ENCODE measurements around the gene MLLT3. TPM values are rescaled to one million over a fixed set of nuclear protein-coding genes. Genes with fewer than 3 reads are reported as not detected.
A peak's percentile ranks its signal among the peaks of the same experiment; 100 is the strongest.

MLLT3 gene
- total RNA-seq, 1 experiment from 2014 or later: 24.4 TPM

DNA sequence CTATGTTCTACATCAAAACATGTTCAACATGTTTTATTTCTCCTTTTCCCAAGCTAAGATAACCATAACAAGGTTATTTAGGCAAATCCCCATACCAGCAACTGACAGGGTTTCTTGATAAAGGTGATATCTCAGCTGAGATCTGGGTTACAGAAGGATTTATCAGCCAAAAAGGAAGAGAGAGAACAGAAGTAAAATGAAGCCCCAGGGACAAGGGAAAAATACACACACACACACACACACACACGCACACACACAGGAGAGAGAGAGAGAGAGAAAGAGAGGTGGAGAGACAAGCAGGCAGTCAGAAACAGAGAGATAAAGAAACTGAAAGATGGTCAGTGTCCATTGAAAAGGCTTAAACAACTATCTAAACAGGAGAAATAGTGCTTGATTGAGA lies 19.7 kb upstream of the MLLT3 start:
- no peaks in the 10 kb centered on the region for H3K9me3 Mint-ChIP-seq (ENCODE audit: unreplicated experiment)
- H3K4me3 ChIP-seq (ENCODE audit: low read depth, low read length): no peak overlapping the region
- H3K4me1 ChIP-seq: no peaks in the 10 kb centered on the region
- TF ChIP-seq, protein P1, sequence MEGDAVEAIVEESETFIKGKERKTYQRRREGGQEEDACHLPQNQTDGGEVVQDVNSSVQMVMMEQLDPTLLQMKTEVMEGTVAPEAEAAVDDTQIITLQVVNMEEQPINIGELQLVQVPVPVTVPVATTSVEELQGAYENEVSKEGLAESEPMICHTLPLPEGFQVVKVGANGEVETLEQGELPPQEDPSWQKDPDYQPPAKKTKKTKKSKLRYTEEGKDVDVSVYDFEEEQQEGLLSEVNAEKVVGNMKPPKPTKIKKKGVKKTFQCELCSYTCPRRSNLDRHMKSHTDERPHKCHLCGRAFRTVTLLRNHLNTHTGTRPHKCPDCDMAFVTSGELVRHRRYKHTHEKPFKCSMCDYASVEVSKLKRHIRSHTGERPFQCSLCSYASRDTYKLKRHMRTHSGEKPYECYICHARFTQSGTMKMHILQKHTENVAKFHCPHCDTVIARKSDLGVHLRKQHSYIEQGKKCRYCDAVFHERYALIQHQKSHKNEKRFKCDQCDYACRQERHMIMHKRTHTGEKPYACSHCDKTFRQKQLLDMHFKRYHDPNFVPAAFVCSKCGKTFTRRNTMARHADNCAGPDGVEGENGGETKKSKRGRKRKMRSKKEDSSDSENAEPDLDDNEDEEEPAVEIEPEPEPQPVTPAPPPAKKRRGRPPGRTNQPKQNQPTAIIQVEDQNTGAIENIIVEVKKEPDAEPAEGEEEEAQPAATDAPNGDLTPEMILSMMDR (IDR thresholded peaks at IDR 0.05; ENCODE audit: insufficient read depth in 1 of 2, low read depth in 1 of 2, low read length in 1 of 2, severe bottlenecking in 1 of 2, unreplicated experiment in 1 of 2): no peak
- H3K36me3 Mint-ChIP-seq (ENCODE audit: insufficient read depth, unreplicated experiment): no peaks in the 10 kb centered on the region
- intact Hi-C loops (cut with micrococcal nuclease; ENCODE audit: unreplicated experiment): no loop called here
- no peaks in the 10 kb centered on the region for H3K27me3 Mint-ChIP-seq (ENCODE audit: insufficient read depth, unreplicated experiment)
- ChIA-PET CTCF (no interaction called here), POLR2A (no interaction called here)
- H3K4me1 Mint-ChIP-seq (ENCODE audit: low read depth, unreplicated experiment): peaks cover 7% of the 10 kb centered on the region
- DNase-seq: no peak
- H3K27me3 ChIP-seq (replicated peaks; ENCODE audit: control insufficient read depth, insufficient read depth, low read length): no peaks in the 10 kb centered on the region
- BruUV-seq (replicated peaks): no TSS peak
- no peak overlapping the region for H3K27ac Mint-ChIP-seq (ENCODE audit: unreplicated experiment)
- no peak overlapping the region for H3K4me3 Mint-ChIP-seq (ENCODE audit: unreplicated experiment)
- H3K9me3 ChIP-seq: no peaks in the 10 kb centered on the region
- H3K36me3 ChIP-seq (ENCODE audit: control insufficient read depth, insufficient read depth, low read length): no peaks in the 10 kb centered on the region

DNA sequence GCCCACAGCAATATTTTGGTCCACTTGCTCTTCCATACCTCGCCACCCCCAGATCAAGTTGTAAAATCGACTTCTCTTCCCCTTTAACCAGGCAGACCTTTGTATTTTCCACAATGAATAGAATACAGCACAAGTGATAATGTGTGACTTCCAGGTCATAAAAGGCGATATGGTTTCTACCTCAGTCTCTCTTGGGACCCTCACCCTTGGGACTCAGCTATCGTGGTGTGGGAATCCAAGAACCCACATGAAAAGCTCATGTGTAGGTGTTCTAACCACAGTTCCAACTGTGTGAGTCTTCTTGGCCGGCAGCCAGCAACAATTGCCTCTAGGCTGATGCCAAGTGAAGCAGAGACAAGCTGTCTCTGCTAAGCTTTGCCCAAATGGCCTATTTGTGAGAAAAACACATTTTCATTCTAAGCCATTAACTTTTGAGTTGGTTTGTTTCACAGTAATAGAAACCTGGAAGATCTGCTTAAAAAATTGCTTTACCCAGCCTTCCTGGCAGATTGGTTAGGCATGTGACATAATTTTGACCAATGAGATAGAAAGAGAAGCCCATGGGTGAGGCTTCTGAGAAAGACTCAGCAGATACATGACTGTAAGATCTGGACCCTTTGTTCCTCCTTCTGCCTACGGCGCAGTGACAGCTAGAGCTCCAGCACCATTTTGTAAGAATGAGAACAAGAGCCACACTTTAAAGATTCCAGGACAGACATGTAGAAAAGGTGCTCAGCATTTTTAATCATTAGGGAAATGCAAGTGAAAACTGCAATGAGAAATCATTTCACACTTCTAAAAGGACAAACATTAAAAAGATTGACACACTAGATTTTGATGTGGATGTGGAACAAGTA lies 18.3 kb upstream of the MLLT3 start:
- no peaks in the 10 kb centered on the region for H3K4me1 ChIP-seq
- no TSS peak for BruUV-seq (replicated peaks)
- Mint-ChIP-seq H3K27ac (ENCODE audit: unreplicated experiment) (no peak overlapping the region), H3K27me3 (ENCODE audit: insufficient read depth, unreplicated experiment) (no peaks in the 10 kb centered on the region), H3K4me3 (ENCODE audit: unreplicated experiment) (no peak overlapping the region), H3K9me3 (ENCODE audit: unreplicated experiment) (no peaks in the 10 kb centered on the region), H3K36me3 (ENCODE audit: insufficient read depth, unreplicated experiment) (no peaks in the 10 kb centered on the region), H3K4me1 (ENCODE audit: low read depth, unreplicated experiment) (peaks cover 7% of the 10 kb centered on the region)
- TF ChIP-seq, protein P1 (IDR thresholded peaks at IDR 0.05; ENCODE audit: insufficient read depth in 1 of 2, low read depth in 1 of 2, low read length in 1 of 2, severe bottlenecking in 1 of 2, unreplicated experiment in 1 of 2): no peak
- intact Hi-C loops (cut with micrococcal nuclease; ENCODE audit: unreplicated experiment): no loop called here
- no peaks in the 10 kb centered on the region for H3K36me3 ChIP-seq (ENCODE audit: control insufficient read depth, insufficient read depth, low read length)
- ChIA-PET CTCF (no interaction called here), POLR2A (no interaction called here)
- no peaks in the 10 kb centered on the region for H3K9me3 ChIP-seq
- H3K4me3 ChIP-seq (ENCODE audit: low read depth, low read length): no peak overlapping the region
- DNase-seq: no peak
- H3K27me3 ChIP-seq (replicated peaks; ENCODE audit: control insufficient read depth, insufficient read depth, low read length): no peaks in the 10 kb centered on the region

DNA sequence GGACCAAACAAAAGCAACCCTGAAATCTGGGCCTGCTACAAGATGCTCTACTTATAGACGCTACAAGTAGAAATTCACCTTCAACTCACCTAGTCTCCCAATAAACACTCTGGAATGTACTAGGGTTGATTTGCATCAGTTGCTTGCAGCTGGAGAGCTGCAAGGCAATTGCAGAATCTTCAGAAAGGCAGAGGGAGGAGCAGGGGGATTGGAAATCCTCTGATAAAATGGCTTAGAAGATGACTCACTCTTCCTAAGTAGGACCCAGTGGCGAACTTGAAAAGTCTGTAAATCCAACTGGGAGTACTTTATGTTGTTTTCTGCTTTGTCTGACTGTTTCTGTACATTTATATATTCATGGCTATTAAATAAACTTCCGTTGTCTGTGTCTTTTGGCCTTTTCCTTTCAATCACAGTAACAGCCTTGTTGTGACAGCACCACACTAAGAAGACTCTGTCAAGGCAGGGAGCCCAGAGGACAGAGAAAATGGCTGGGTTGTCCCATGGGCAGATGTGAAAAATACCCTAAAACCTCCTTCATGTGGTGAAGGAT lies 14.7 kb upstream of the MLLT3 start:
- no peaks in the 10 kb centered on the region for H3K27me3 Mint-ChIP-seq (ENCODE audit: insufficient read depth, unreplicated experiment)
- H3K4me1 Mint-ChIP-seq (ENCODE audit: low read depth, unreplicated experiment): peaks cover 2% of the 10 kb centered on the region
- BruUV-seq (replicated peaks): no TSS peak
- no peaks in the 10 kb centered on the region for H3K9me3 Mint-ChIP-seq (ENCODE audit: unreplicated experiment)
- H3K36me3 ChIP-seq (ENCODE audit: control insufficient read depth, insufficient read depth, low read length): no peaks in the 10 kb centered on the region
- no peak overlapping the region for H3K4me3 ChIP-seq (ENCODE audit: low read depth, low read length)
- no peaks in the 10 kb centered on the region for H3K36me3 Mint-ChIP-seq (ENCODE audit: insufficient read depth, unreplicated experiment)
- H3K4me1 ChIP-seq: no peaks in the 10 kb centered on the region
- TF ChIP-seq, protein P1 (IDR thresholded peaks at IDR 0.05; ENCODE audit: insufficient read depth in 1 of 2, low read depth in 1 of 2, low read length in 1 of 2, severe bottlenecking in 1 of 2, unreplicated experiment in 1 of 2): no peak
- no peak overlapping the region for H3K4me3 Mint-ChIP-seq (ENCODE audit: unreplicated experiment)
- CTCF ChIA-PET: interaction anchor here (1.0 kb wide), 1 partner anchor 12 kb away, joined by 3 read pairs; no protein-coding TSS in a partner anchor
- H3K27me3 ChIP-seq (replicated peaks; ENCODE audit: control insufficient read depth, insufficient read depth, low read length): no peaks in the 10 kb centered on the region
- peak in 1 of 2 experiments; percentile 8 for DNase-seq
- no peaks in the 10 kb centered on the region for H3K9me3 ChIP-seq
- intact Hi-C loops (cut with micrococcal nuclease; ENCODE audit: unreplicated experiment): no loop called here
- H3K27ac Mint-ChIP-seq (ENCODE audit: unreplicated experiment): no peak overlapping the region
- POLR2A ChIA-PET: no interaction called here

Measured in Caco-2 (cell line).